HK-2 (cell line): ENCODE data around the gene NCAPD2.
"Not testable (repeated sequence)": the region's sequence is repeated elsewhere in the genome, so short reads cannot be mapped to it uniquely, and the experiment has no call there.

Experiments used
- DNase-seq: peaks from one replicate; pipeline ENCODE4 v3.0.0-alpha.2; 2018; ENCODE audit not compliant: unreplicated experiment

The NCAPD2 gene

DNA sequence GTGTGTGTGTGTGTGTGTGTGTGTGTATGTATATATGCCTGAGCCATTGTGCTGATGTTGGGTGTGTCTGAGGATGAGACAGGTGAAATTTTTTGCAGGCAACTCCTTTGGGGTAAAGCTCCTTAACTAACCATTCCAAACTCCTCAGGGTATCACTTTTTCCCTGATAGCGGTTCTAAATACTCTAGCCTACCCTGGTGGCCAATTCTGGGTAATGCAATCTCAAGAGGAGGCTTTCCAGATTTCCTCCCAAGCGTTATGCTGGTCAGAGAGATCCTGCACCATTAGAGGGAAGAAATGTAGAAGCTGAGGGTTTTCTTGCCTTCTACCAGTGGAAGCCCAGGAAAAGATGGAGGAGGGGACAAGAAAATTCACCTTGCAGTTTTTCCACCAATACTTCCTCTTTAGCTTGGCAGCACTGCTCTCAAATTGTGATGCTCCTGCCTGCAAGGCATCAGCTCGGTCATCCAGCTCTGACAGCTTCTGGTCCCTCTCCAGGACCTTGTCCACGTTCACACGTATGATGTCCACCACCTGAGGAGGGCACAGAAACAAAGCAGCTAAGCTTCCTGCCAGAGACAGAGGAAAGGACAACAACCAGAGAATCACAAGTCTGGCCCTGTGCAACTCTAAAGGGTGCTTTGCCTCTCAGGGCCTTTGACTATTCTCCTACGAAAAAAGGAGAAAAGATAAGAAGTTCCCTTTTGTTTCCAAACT lies 28.3 kb upstream of the NCAPD2 start:
- DNase-seq: peak; percentile 47

DNA sequence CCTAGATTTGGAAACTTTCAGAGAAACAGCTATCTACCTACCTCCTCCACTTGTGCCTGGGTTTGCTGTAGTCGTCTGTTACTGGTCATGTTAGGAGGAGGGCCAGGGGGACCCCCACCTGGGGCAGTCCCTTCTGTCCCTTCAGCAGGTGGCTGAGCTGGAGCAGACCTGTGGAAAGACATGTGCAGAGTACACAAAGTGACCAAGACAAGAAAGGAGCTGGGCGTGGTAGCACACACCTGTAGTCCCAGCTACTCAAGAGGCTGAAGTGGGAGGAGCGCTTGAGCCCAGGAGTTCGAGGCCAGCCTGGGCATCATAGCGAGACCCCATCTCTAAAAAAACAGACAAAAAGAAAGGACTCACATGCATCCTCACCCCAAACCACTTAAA lies 27.7 kb upstream of the NCAPD2 start:
- no peak for DNase-seq

DNA sequence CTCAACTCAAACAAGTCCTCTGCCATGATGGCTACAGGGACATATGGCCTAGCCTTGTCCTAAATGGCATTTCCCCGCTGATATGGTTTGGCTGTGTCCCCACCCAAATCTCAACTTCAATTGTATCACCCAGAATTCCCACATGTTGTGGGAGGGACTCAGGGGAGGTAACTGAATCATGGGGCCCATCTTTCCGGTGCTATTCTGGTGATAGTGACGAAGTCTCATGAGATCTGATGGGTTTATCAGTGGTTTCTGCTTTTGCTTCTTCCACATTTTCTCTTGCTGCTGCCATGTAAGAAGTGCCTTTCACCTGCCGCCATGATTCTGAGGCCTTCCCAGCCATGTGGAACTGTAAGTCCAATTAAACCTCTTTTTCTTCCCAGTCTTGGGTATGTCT lies 27.2 kb upstream of the NCAPD2 start:
- DNase-seq: not testable (repeated sequence)

DNA sequence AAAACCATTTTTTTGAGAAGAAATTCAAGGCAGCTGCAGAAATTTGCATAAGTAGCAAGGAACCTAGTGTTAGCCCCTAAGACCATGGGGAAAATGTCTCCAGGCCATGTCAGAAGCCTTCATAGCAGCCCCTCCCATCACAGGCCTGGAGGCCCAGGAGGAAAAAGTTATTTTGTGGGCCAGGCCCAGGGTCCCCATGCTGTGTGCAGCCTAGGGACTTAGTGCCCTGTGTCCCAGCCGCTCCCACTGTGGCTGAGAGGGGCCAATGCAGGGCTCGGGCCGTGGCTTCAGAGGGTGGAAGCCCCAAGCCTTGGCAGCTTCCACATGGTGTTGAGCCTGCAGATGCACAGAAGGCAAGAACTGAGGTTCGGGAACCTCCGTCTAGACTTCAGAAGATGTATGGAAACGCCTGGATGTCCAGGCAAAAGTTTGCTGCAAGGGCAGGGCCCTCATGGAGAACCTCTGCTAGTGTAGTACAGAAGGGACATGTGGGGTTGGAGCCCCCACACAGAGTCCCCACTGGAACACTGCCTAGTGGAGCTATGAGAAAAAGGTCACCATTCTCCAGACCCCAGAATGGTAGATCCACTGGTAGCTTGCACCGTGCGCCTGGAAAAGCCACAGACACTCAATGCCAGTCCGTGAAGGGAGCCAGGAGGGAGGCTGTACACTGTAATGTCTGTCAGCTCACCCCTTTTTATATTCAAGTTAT lies 26.2 kb upstream of the NCAPD2 start:
- not testable (repeated sequence) for DNase-seq

DNA sequence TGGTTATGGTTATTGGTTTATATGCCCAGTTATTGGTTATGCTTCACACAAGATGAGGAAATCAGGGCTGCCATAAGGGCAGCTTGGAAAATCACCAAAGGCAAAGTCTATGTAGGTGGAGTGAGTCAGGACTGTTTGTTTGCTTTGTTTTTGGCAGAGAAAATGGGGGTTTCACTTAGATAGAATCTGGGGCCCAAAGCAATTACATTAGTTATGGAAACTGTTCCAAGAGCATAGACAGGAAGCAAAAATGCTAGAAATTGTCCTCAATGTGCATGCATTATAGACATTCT lies 25.7 kb upstream of the NCAPD2 start:
- DNase-seq: no peak

DNA sequence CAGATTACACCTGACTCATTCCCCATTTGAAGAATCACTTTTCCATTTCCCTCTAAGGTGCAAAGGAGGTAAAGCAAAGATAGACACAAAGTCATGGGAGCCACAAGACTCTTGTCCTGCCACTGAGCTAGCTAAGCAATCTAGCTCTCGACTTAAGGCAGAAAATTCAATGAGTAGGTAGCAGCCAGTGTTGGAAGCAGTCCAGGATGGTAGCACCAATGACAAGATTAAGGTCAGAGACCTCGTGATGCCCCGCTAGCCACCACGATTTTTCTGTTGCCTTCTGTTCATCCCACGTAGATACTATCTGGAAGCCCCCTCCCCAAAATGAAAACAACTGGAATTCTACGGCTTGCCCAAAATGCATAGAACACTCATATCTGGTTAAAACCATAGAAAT lies 24.8 kb upstream of the NCAPD2 start:
- DNase-seq: no peak

DNA sequence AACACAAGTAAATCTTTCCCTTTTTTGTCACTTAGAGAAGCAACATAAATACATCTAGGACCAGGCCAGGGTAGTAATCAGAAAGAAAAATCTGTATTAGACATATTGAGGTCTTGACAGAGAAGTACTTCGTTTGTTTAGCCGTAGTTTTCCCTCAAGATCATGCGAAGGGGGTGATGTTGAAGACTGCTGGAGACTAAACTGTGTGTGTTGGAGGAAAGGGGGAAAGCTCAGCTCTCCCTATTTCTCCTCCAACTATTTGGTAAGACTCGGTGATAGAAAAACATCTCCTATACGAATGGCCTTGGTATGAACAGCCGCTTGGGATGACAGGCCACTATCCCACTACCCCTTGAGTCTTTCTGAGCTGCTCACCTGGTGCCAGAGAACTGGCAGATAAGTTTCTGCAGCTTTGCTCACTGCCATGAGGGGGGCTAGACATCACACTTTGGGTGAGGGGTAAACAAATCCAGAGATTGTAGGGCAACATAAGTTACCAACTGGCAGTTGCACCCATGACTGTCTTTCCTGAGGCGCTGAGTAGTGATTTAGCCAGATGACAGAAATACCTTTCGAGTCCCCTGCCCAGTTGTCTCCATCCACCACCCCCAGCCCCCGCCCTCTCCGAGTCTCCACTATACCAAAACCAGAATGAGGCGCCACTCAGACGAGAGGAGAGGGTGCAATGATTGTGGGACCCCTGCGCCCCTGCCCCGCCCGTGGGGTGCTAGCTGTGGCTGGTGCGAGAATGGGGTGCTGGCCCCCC lies 24.1 kb upstream of the NCAPD2 start:
- DNase-seq: no peak

DNA sequence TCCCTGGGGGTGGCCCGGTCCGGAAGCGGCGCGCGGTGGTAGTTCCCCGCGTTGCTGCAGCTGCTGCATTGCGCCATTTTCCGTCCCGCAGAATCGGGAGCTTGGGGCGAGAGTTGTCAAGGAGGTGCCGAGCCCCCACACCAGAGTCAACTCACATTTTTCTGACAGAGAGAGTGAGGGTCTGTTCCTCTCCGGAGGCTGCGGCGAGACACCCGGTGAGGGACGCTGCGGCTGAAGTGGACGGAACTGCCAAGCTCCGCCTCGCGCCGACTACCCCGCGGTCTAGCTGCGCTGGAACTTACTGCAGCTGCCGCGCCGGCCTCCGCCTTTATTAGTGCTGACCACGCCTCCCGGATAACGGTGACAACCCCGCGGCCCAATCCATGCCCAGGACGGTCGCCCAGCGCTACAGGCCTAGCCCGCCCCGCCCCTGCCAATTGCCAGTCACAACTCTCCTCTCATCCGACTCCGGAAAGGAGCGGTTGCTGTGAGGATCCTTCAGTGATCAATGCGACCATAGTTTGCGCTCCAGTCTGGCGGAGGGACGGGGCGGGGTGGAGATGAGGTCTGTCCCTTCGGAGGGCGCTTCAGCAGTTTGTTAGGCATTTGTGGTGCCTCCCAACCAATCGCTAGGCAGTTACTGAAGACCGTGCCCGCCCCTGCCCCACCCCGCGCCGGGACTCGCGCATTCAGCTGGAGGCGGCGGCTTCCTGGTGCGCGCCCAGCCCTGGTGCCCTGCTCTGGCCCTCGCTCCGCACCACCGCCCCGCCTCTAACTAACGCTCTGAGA lies 23.3 kb upstream of the NCAPD2 start, which contains the start of gene VAMP1:
Gene VAMP1, minus strand, starts transcription at position 303 of the 789 bp plus-strand sequence. Its CDS starts 146 bp downstream, at position 157.
- DNase-seq: peak; percentile 99

DNA sequence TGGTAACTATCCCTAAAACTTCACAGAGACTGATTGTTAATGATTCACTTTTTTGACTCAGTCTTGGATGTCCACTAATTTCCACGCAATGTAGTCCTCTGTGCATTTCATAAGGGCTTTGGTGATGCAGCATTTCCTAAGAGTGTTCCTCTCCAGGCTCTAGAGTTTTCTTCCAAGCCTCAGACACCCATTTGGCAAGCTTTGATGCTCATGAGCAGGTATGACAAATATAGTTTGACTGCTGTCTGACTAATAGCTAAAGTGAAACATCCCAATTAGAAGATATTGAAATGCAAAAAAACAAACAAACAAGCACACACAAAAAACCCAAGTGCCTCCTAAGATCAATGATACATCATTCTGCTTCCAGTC lies 21.9 kb upstream of the NCAPD2 start:
- DNase-seq: no peak

DNA sequence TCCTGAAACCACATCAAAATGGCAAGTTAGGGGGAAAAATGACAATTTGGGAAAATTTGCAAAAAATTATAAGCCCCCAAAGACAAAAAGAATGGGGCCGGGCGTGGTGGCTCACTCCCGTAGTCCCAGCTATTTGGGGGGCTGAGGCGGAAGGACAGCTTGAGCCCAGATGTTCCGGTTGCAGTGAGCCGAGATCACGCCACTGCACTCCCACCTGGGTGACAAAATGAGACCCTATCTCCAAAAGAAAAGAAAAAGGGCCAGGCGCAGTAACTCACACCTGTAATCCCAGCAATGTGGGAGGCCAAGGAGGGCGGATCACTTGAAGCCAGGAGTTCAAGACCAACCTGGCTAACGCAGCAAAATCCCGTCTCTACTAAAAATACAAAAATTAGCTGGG lies 21.4 kb upstream of the NCAPD2 start:
- no peak for DNase-seq

DNA sequence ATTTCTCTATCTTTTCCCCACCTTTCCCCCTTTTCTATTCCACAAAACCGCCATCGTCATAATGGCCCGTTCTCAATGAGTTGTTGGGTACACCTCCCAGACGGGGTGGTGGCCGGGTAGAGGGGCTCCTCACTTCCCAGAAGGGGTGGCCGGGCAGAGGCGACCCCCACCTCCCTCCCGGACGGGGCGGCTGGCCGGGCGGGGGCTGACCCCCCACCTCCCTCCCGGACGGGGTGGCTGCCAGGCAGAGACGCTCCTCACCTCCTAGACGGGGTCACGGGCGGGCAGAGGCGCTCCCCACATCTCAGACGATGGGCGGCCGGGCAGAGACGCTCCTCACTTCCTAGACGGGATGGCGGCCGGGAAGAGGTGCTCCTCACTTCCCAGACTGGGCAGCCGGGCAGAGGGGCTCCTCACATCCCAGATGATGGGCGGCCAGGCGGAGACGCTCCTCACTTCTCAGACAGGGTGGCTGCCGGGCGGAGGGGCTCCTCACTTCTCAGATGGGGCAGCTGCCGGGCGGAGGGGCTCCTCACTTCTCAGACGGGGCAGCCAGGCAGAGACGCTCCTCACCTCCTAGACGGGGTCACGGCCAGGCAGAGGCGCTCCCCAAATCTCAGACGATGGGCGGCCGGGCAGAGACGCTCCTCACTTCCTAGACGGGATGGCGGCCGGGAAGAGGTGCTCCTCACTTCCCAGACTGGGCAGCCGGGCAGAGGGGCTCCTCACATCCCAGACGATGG lies 18.5 kb upstream of the NCAPD2 start:
- DNase-seq: not testable (repeated sequence)

DNA sequence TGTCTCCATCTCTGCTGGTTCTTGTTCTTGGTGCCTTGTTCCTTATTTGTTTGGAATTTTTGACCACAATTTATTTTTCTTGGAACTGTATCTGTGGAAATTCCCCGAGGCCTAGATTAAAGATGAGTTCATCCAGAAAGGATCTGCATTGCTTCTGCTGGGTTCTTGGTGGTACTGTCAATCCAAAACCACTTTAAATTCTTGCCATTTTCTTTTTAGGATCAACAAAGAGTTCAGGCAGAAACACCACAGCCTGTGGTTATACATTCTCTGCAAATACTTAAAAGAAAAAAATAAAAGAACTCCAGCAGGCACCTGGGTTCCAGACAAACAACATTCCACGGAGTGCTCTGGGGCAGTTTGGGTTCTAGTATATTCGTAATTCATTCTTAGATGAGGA lies 17.4 kb upstream of the NCAPD2 start:
- DNase-seq: no peak

DNA sequence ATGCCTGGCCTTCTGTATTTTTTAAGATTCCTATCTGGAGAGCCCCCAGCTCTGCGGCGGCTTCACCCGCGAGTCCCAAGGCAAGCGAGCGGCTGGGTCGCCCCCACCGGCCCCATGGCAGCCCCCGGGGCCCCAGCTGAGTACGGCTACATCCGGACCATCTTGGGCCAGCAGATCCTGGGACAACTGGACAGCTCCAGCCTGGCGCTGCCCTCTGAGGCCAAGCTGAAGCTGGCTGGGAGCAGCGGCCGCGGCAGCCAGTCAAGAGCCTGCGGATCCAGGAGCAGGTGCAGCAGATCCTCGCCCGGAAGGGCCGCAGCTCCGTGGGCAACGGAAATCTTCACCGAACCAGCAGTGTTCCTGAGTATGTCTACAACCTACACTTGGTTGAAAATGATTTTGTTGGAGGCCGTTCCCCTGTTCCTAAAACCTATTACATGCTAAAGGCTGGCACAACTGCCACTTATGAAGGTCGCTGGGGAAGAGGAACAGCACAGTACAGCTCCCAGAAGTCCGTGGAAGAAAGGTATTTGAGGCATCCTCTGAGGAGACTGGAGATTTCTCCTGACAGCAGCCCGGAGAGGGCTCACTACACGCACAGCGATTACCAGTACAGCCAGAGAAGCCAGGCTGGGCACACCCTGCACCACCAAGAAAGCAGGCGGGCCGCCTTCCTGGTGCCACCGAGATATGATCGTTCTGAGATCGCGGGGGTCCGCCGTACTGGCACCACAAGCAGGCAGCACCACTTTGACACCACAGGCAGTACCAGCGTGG lies 16.1 kb upstream of the NCAPD2 start:
- DNase-seq: not testable (repeated sequence)

DNA sequence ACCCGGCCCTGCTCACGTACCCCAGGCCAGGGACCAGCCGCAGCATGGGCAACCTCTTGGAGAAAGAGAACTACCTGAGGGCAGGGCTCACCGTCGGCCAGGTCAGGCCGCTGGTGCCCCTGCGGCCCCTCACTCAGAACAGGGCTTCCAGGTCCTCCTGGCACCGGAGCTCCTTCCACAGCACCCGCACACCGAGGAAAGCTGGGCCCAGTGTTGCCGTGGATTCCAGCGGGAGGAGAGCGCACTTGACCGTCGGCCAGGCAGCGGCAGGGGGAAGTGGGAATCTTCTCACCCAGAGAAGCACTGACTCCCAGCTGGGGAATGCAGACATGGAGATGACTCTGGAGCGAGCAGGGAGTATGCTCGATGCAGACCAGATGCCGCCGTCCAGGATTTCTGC lies 15.5 kb upstream of the NCAPD2 start:
- DNase-seq: no peak

DNA sequence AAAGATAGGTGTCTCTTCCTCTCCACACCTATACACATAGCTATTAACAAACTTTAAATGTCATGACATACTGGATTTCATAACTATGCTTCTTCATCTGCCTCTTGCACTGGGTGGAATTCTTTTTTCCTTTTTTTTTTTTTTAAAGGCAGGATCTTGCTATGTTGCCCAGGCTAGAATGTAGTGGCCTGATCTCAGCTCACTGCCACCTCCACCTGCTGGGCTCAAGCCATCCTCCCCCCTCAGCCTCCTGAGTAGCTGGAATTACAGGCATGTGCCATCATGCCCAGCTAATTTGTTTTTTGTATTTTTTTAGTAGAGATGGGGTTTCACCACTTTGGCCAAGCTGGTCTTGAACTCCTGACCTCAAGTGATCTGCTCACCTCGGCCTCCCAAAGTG lies 5.7 kb upstream of the NCAPD2 start:
- no peak for DNase-seq

DNA sequence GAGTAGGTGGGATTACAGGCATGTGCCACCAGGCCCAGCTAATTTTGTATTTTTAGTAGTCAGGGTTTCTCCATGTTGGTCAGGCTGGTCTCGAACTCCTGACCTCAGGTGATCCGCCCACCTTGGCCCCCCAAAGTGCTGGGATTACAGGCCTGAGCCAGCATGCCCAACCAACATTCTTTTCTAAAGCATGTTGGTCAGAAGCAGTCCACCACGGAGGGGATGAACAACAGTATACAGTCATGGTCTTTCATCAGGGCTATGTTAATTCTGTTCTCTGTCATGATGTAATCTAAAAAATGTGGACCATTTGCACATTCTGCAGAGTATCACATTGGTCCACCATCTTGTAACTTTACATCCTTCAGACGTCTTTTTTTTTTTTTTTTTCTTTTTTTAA lies 4.5 kb upstream of the NCAPD2 start:
- no peak for DNase-seq

DNA sequence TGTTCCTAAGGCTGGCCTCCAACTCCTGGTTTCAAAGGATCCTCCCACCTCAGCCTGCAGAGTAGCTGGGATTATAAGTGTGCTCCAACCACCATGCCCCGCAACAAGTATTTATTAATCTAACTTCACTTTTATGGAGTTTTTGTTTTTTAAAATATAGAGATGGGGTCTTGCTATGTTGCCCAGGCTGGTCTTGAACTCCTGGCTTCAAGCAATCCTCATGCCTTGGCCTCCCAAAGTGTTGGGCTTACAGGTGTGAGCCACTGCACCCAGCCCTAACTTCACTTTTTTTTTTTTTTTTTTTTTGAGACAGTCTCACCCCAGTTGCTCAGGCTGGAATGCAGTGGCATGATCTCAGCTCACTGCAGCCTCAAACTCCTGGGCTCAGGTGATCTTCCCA lies 3.2 kb upstream of the NCAPD2 start:
- not testable (repeated sequence) for DNase-seq

DNA sequence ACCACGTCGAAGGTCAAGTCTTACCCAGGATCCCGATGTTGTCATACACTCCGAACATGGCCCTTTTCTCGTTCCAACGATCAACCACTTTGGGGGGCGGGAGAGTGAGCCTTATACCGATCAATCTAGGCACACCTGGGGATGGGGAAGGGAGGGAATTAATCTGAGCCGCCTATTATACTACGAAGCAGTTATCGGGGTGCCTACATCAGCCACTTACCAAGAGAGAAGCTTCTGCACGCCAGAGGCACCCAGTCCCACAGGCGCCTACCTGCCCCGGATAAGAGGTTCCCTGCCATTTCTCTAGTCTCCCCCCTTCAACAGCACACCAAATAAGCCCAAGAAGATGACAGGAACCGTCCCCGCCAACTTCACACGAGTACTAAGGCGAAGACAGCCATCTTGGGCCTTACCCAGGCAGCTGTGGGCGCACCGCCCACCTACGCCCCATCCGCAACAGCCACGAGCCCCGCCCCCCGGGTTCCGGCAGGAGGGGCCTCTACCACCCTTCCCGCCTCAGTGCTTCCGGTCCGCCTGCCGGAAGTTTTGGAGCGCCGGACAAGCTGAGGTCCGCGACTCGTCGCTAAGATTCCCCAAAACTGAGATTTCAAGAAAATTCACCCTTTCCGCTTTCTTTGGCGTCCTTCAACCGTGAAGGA lies 935 bp upstream of the NCAPD2 start, which contains the start of gene MRPL51:
Gene MRPL51, minus strand, starts transcription at position 425 of the 659 bp plus-strand sequence. Its CDS starts 126 bp downstream, at position 299.
- DNase-seq: peak; percentile 96

DNA sequence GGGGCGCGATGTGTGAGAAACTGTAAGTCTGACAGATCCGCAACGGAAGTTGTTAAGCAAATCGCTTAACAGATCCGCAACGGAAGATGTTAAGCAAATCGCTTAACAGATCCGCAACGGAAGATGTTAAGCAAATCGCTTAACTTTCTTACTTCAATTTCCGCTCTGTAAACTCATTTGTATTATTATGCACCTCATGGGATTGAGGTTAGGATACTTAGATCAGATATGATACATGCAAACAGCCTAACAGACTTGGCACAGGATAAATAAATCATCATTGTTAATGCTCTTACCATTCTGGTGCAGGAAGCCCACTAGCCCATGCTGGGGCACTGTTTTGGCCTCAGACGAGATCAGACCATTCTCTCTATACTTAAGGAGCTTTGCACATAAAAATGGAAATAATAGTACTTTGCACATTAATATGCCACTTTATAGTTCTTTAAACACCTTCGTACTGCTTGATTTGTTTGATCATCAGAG lies 399 bp downstream of the NCAPD2 start:
- DNase-seq: peak; percentile 10

DNA sequence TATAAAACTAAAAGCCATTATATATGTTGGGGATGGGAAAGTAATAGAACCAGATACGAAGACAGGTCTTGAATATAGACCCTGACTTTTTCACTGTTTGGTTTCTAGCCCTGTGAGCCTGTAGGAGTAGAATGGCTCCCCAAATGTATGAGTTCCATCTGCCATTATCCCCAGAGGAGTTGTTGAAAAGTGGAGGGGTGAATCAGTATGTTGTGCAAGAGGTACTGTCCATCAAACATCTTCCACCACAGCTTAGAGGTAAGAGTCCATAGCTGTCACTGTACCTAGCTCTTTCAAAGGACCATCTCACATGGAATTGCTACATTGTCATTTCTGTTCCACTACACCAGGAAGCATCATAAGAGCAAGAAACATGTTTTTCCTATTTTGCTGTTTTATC lies 1.1 kb downstream of the NCAPD2 start:
- no peak for DNase-seq
